ENCODE measurements around the gene SLC17A9. TPM values are rescaled to one million over a fixed set of nuclear protein-coding genes. Genes with fewer than 3 reads are reported as not detected.

Gene SLC17A9
- total RNA-seq, 1 experiment from 2014 or later, result 0.28 TPM

- POLR2A ChIA-PET, result no interaction called here
- no peaks in the 10 kb centered on the region for H3K9me3 ChIP-seq (ENCODE audit: control insufficient read depth, insufficient read depth, low read depth, low read length)
- BruUV-seq (replicated peaks), result no TSS peak
- CTCF ChIA-PET, result no interaction called here
- no peaks in the 10 kb centered on the region for H3K4me1 ChIP-seq (ENCODE audit: control insufficient read depth, insufficient read depth, low read length)
- H3K27ac ChIP-seq (ENCODE audit: low read length), result no peak overlapping the region
- in situ Hi-C loops (cut with HindIII; ENCODE audit: low pct_unique_long_range_greater_than_20kb, low sequenced_read_pairs), result no loop called here
- intact Hi-C loops (cut with micrococcal nuclease; ENCODE audit: unreplicated experiment), result no loop called here
- DNase-seq (ENCODE audit: low read depth, low spot score), result no peak
- no peaks in the 10 kb centered on the region for H3K27me3 ChIP-seq (ENCODE audit: control insufficient read depth, insufficient read depth, low read length)
- no peak for ATAC-seq
- H3K36me3 ChIP-seq (ENCODE audit: control insufficient read depth, insufficient read depth, low read length), result no peaks in the 10 kb centered on the region
- H3K4me3 ChIP-seq (ENCODE audit: low read depth in 2 of 2, low read length in 2 of 2), result no peak overlapping the region
- no peak for TF ChIP-seq SIN3A (IDR thresholded peaks at IDR 0.05; ENCODE audit: borderline replicate concordance, insufficient read depth, low read depth, low read length)
- TF ChIP-seq, protein P1, sequence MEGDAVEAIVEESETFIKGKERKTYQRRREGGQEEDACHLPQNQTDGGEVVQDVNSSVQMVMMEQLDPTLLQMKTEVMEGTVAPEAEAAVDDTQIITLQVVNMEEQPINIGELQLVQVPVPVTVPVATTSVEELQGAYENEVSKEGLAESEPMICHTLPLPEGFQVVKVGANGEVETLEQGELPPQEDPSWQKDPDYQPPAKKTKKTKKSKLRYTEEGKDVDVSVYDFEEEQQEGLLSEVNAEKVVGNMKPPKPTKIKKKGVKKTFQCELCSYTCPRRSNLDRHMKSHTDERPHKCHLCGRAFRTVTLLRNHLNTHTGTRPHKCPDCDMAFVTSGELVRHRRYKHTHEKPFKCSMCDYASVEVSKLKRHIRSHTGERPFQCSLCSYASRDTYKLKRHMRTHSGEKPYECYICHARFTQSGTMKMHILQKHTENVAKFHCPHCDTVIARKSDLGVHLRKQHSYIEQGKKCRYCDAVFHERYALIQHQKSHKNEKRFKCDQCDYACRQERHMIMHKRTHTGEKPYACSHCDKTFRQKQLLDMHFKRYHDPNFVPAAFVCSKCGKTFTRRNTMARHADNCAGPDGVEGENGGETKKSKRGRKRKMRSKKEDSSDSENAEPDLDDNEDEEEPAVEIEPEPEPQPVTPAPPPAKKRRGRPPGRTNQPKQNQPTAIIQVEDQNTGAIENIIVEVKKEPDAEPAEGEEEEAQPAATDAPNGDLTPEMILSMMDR (IDR thresholded peaks at IDR 0.05), result no peak
- no peak for TF ChIP-seq TCF7L2 (IDR thresholded peaks at IDR 0.05; ENCODE audit: low read depth, low read length)
- no peak for TF ChIP-seq POLR2AphosphoS5 (IDR thresholded peaks at IDR 0.05; ENCODE audit: low read depth, low read length)
Measured at GRCh38 chr20:62997417-62998035, 45.0 kb downstream of the SLC17A9 start.

- Histone ChIP-seq H3K27me3 (ENCODE audit: control insufficient read depth, insufficient read depth, low read length) (no peaks in the 10 kb centered on the region), H3K9me3 (ENCODE audit: control insufficient read depth, insufficient read depth, low read depth, low read length) (no peaks in the 10 kb centered on the region), H3K27ac (ENCODE audit: low read length) (no peak overlapping the region), H3K36me3 (ENCODE audit: control insufficient read depth, insufficient read depth, low read length) (no peaks in the 10 kb centered on the region), H3K4me3 (ENCODE audit: low read depth in 2 of 2, low read length in 2 of 2) (no peak overlapping the region), H3K4me1 (ENCODE audit: control insufficient read depth, insufficient read depth, low read length) (no peaks in the 10 kb centered on the region)
- ATAC-seq, result no peak
- ChIA-PET POLR2A (no interaction called here), CTCF (no interaction called here)
- in situ Hi-C loops (cut with HindIII; ENCODE audit: low pct_unique_long_range_greater_than_20kb, low sequenced_read_pairs) (no loop called here), intact Hi-C loops (cut with micrococcal nuclease; ENCODE audit: unreplicated experiment) (no loop called here)
- DNase-seq (ENCODE audit: low read depth, low spot score), result no peak
- TF ChIP-seq, protein P1 (IDR thresholded peaks at IDR 0.05), result no peak
- TF ChIP-seq POLR2AphosphoS5 (IDR thresholded peaks at IDR 0.05; ENCODE audit: low read depth, low read length), result no peak
- no TSS peak for BruUV-seq (replicated peaks)
Measured at GRCh38 chr20:62998449-62998848, 45.9 kb downstream of the SLC17A9 start.

DNA sequence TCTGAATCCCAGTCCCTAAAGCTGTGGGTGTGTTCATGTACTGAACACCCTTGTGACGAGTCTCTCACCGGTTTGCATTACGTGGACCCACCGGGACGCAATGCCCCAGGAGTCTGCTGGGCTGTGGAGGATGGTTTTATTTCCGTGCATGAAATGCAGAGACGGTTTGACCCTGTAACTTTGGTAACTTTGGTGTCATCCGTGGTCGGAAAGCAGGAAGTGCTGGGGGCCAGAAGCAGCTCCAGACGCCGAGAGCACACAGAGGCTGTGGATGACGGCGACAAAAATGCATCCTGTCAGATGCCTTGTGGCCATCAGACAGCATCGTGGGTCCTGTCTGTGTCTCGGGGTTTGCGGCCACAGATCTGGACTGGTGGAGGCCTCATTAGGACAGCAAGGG is 47.1 kb downstream of the SLC17A9 start:
- Histone ChIP-seq H3K4me3 (ENCODE audit: low read depth in 2 of 2, low read length in 2 of 2) (no peak overlapping the region), H3K27ac (ENCODE audit: low read length) (no peak overlapping the region), H3K27me3 (ENCODE audit: control insufficient read depth, insufficient read depth, low read length) (peaks cover 6% of the 10 kb centered on the region; the same call in 1 of the 2 replicates), H3K4me1 (ENCODE audit: control insufficient read depth, insufficient read depth, low read length) (no peaks in the 10 kb centered on the region), H3K9me3 (ENCODE audit: control insufficient read depth, insufficient read depth, low read depth, low read length) (no peaks in the 10 kb centered on the region), H3K36me3 (ENCODE audit: control insufficient read depth, insufficient read depth, low read length) (no peaks in the 10 kb centered on the region)
- DNase-seq (ENCODE audit: low read depth, low spot score) (no peak), ATAC-seq (no peak)
- ChIA-PET CTCF (no interaction called here), POLR2A (no interaction called here)
- TF ChIP-seq POLR2AphosphoS5 (IDR thresholded peaks at IDR 0.05; ENCODE audit: low read depth, low read length), result no peak
- TF ChIP-seq, protein P2, sequence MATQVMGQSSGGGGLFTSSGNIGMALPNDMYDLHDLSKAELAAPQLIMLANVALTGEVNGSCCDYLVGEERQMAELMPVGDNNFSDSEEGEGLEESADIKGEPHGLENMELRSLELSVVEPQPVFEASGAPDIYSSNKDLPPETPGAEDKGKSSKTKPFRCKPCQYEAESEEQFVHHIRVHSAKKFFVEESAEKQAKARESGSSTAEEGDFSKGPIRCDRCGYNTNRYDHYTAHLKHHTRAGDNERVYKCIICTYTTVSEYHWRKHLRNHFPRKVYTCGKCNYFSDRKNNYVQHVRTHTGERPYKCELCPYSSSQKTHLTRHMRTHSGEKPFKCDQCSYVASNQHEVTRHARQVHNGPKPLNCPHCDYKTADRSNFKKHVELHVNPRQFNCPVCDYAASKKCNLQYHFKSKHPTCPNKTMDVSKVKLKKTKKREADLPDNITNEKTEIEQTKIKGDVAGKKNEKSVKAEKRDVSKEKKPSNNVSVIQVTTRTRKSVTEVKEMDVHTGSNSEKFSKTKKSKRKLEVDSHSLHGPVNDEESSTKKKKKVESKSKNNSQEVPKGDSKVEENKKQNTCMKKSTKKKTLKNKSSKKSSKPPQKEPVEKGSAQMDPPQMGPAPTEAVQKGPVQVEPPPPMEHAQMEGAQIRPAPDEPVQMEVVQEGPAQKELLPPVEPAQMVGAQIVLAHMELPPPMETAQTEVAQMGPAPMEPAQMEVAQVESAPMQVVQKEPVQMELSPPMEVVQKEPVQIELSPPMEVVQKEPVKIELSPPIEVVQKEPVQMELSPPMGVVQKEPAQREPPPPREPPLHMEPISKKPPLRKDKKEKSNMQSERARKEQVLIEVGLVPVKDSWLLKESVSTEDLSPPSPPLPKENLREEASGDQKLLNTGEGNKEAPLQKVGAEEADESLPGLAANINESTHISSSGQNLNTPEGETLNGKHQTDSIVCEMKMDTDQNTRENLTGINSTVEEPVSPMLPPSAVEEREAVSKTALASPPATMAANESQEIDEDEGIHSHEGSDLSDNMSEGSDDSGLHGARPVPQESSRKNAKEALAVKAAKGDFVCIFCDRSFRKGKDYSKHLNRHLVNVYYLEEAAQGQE (IDR thresholded peaks at IDR 0.05; ENCODE audit: insufficient read depth in 1 of 2, low read depth in 2 of 2, low read length in 1 of 2), result no peak
- TF ChIP-seq TCF7L2 (IDR thresholded peaks at IDR 0.05; ENCODE audit: low read depth, low read length), result no peak
- TF ChIP-seq SIN3A (IDR thresholded peaks at IDR 0.05; ENCODE audit: borderline replicate concordance, insufficient read depth, low read depth, low read length), result no peak
- TF ChIP-seq, protein P1 (IDR thresholded peaks at IDR 0.05), result no peak
- no TSS peak for BruUV-seq (replicated peaks)
- intact Hi-C loops (cut with micrococcal nuclease; ENCODE audit: unreplicated experiment) (no loop called here), in situ Hi-C loops (cut with HindIII; ENCODE audit: low pct_unique_long_range_greater_than_20kb, low sequenced_read_pairs) (no loop called here)

All from Panc1 (cell line).